NCI-H748 treated with DMSO at 0.1 percent for 48 hours (cell line): ENCODE data around the gene FAM89B.
"Not testable (repeated sequence)": the region's sequence is repeated elsewhere in the genome, so short reads cannot be mapped to it uniquely, and the experiment has no call there.

Source experiments
- DNase-seq: peaks from one replicate; lab custom pipeline; 2025; lab: John Stamatoyannopoulos, UW

Gene FAM89B

DNA sequence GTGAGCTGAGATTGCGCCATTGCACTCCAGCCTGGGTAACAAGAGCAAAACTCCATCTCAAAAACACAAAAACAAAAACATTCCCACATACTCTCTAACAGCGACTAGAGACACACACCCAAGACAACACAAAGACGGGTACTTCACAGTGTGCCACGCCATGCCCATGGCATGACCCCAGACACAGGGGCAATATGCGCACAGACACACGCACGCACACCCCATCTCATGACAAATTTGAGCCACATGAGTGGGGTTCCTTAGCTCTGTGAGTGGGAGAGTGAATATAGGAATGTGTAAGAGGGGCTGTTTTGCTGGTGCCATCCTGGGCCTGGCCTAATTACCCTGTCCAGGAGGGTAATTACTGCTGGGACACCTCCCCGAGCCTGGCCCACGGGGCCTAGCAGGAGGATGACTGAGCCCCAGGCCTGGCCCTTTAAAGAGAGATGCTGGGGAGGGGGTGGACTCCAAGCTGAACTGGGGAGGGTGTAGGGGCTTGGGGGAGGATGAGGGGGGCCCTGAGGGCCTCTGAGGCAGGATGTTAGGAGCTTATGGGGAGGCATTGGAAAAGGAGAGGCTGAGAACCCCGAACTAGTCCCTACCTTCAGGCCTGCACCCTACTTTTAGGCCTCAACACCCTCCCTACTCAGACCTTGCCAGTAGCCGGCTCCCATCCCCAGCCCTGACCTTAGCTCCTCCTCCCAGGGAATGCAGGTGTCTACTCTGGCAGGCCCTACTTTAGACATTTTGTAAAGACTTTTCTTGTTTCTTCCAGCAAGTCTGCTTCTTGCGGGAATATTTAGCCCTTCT, 15.7 kb upstream of the FAM89B start:
- DNase-seq: no peak

DNA sequence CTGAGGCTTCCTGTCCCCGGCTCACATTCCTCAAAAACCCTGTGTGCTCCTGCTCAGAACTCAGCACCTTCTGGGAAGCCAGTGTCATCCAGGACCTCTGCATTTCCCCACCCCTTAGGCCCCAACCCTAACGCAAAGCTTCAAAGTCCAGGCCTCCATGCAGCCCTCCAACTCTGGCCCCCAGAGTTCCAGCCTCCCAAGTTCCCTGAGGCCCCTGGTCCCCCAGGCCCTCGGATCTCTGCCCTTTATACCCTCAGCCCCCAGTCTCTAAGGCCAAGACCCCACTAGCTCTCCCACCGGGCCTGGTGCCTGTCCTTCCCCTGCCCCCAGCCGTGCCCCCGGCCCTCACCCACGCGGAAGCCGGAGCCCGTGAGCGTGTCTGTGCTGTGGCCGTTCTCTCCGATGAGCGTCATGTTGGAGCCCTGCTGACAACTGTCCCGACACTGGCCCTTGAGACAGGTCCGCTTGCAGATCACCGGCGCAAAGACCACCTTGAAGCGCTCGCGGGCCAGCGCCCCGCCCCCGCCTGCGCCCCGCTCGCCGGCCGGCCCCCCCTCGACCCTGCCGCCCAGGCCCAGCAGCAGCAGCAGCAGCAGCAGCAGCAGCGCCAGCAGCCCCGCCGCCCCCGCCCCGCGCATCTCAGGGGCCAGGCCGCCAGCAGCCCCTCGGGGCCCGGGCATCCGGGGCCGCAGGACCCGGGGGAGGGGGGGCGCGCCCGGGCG, 14.9 kb upstream of the FAM89B start:
- no peak for DNase-seq

DNA sequence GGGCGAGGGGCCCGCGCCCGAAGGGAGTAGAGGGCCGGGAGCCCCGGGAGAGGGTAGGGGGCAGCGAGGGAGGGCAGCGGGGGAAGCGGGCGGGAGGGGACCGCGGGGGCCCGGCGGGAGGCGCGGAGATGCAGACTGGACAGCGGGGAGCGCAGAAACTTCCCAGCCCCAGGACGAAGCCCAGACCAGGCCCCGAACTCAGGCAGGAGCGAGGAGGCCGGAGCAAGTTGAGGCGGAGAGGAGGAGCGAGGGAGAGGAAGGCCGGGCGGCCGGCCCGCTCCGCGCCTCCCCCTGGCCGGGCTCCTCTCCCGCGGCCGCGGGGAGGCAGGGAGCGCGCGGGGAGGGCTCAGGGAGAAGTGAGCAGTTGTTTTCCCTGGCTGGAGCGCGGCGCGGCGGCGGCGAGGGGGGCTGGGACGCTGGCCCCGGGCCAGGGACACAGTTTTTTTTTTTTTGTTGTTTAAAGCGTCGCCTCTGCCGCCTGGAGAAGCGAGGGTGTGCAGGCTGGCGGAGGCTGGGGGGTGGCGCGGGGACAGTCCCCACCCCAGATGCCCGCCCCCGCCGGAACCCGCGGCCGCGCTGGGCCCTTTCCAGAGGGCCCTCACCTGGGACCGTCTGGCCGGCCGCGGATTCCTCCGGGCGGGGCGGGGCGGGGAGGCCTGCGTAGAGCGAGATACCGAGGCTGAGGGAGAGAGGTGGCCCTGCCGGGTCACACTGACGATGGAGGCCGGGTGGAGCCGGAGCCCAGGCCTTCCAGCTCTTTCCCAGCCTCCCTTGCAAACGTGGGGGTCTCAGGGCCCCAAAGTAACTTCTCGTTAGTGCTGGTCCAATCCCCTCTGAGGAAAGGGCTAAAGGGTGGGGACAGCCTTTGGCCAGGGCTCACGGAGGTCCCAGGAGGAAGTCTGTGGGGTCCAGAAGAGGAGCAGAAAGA, 14.1 kb upstream of the FAM89B start, which contains the start of gene LTBP3:
Gene LTBP3, minus strand, starts transcription at position 358 of the 928 bp plus-strand sequence. CDS start 400 bp downstream, outside the sequence.
- peak; percentile 41 for DNase-seq

DNA sequence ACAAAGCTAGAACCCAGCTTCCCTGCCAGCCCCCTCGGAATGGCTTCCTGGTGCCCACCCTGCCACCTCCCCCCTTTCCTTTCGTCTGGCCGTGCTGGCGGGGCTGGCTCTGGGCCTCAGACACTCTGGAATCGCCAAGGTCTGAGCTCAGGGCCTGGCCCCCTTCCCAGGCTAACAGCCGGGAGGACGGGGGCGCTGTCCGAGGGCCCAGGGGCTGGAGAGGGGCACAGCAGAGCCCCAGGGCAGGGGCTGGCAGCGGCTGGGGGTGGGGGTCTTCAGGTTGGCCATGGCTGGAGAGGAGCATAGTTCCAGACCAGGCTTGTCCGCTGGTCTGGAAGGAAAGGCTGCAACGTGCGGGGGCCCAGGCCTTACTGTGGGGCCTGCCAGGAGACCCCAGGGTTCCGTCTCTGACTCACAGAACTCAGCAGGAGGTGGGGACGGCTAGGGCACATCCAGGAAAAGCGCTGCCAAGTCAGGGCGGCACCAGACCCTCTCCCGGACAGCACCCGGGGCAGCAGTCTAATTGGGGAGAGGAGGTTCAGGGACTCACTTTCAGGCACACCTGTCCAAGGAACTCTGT, 13.3 kb upstream of the FAM89B start:
- DNase-seq: no peak

DNA sequence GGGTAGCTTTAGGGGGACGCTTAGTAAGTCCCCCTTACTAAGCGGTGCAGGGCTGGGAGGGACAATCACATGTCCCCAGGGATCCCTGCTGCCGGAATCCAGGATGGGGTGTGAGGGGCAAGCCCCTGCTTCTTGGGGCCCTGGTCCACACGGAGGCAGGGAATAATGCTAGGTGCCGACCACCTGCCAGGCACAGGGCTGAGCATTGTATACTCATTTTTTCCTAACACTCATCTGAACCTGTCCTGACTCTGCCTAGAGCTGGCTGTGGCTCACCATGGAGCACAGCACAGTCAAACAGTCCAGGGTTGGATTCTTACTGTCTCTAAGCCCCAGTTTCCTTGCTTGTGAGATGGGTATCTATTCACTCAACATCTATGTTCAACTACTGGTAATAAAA, 12.8 kb upstream of the FAM89B start:
- DNase-seq: no peak

DNA sequence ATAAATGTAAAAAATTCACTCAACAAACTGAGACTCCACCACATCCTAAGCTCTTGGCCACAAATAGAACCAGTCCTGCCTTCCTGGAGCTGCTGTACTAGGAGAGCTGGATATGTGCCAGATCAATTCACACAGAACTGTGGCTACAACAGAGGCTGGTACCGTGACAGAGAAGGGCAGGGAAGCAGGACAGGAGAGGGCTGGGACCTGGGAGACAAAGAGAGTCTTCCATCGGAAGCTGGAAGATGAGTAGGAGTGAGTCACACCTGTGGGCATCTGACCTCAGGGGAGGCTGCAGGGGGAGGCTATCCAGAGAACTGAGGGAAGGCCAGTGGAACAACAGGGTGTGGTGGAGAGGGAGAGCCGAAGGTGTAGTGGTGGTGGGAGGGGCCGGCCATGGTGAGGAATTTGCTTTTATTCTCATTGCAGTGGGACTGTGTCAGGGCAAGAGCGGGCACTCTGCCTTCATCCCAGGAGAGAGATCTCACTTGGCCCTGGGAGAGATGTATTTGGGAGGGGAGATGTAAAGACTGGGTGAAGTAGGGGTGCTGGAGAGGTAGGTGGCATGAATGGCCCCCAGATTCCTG, 12.3 kb upstream of the FAM89B start:
- no peak for DNase-seq

DNA sequence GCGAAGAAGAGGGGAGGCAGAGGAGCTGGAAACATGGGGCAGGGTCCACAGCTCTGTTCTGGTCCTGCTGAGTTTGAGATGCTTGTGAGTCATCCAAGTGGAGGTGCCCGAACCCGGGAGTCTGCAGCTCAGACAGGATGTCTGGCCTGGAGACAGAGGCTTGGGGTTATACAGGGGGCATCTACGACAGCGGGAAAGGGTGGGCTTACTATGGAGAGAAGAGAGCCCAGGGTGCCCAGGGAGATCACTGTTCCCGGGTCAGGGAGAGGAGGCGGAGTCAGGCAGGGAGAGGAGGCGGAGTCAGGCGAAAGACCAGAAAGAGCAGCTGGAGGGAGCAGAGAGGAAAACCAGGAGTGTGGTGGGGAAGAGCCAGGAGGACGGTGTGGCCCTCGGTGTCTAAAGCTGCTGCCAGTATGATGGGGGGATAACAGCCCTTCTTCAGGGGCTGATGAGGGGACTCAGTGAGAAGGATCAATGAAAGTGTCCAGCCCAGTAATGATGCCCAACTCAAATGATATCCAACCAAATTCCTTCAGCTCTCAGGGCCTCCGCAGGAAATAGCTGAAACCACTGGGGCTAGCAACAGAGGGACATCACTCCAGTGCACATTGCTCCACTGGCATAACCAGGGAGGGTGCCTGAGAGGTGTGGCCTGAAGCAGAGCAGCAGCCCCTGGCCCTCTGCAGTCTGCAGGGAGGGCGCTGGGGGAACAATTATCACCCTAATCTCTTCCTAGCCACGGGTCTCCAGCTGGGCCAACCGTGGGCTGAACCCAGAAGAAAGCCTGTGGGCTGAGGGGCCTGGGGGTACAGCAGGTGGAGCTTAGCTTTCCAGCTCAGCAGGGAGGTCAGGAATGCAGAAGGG, 11.6 kb upstream of the FAM89B start:
- DNase-seq: no peak

DNA sequence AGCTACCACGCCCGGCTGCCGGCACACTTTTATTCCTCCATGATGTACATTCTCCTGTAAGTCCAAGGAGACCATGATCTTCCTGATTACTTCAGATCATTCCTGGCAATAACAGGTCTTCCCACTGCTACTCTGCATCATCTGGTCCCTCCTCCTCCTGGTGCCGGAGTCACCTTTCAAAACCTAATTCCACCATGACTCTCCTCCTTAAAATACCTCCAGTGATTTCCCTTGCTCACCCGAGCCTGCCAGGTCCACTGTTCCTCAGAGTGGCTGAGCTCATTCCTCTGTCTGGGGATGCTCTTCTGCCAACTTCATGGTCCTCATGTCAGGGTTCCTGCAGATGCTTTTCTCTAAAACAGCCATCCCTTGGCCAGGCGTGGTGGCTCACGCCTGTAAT, 10.3 kb upstream of the FAM89B start:
- DNase-seq: no peak

DNA sequence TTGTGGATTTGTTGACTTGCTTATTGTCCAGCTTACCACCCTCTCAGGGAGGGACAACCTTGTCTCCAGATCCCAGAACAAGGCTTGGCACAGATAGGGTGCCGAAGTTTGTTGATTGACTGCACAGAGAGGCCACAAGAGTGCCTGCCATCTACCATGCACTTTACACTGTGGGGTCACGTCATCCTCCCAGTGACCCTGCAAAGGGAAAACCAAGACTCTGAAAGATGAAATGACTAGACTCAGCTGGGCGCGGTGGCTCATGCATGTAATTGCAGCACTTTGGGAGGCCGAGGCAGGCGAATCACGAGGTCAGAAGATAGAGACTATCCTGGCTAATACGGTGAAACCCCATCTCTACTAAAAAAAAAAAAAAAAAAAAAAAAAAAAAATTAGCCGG, 9.6 kb upstream of the FAM89B start:
- no peak for DNase-seq

DNA sequence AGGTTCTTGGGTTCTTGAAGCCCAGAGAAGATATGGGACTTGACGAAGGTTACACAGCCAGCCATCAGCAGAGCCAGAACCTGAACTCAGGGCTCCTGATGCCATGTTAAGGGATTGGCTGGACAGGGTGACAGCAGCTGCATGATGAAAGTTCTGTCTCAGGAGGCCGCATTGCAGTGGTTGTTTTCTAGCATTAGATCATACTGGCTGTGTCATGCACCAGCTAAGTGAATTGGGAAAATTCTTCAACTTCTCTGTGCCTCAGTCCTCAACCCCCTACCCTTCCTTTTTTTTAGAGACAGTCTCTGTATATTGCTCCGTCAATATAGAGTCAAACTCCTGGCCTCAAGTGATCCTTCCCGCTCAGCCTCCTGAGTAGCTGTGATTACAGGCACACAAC, 8.7 kb upstream of the FAM89B start:
- no peak for DNase-seq

DNA sequence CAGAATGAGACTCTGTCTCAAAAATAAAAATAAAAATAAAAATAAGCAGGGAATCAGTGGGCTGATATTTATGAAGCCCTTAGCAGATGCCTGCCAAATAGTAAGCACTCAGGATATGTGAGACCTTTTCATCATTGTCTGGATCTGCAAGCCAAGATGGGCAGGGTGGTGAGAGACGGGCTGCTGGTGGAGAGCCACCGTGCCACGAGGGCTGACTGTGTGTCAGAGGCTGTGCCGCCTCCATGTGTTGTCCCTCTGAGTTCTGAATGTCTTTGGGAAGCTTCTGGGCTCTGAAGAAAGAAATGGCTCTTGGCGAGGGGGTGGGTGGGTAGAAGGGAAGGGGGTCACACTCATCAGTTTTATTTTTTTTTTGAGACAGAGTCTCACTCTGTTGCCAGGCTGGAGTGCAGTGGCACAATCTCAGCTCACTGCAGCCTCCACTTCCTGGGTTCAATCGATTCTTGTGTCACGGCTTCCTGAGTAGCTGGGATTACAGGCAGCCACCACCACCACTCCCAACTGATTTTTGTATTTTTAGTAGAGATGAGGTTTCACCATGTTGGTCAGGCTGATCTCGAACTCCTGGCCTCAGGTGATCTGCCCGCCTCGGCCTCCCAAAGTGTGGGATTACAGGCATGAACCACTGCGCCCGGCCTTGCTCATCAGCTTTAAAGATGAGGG, 7.3 kb upstream of the FAM89B start:
- not testable (repeated sequence) for DNase-seq

DNA sequence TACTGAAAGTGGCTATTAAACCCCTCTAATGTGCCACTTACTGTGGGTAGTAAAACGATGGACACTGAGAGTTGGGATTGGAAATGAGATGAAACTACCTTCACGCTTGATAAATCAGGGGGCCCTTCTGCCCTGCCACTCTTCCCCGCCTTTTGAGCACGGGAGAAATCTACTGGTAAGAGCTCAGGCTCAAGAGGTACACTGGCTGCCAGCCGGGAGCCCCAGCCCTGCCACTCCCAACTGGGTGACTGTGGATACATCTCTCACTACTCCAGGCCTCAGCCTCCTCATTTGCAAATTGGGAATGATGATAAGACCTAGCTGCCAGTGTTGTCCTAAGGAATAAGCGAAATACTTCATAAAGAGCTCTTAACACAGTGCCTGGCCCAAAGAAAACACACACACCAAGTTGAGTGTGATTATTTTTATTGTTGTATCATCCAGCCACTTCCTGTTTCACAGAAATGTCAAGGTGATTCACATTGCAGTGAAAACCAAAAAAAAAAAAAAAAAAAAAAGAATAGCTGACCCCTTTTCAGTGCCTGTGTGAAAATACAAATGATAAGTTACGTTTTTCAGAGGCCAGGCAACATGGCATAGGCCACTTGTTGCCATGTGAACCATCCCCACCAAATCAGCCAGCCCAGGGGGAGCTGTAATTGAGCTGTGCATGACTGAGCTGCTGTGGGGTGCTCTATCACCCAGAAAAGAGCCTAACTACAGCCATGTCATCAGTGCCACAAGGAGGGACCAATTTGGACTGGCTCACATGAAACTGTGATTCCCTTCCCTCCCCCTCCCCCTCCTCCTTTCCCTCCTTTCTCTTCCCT, 6.5 kb upstream of the FAM89B start:
- DNase-seq: no peak

DNA sequence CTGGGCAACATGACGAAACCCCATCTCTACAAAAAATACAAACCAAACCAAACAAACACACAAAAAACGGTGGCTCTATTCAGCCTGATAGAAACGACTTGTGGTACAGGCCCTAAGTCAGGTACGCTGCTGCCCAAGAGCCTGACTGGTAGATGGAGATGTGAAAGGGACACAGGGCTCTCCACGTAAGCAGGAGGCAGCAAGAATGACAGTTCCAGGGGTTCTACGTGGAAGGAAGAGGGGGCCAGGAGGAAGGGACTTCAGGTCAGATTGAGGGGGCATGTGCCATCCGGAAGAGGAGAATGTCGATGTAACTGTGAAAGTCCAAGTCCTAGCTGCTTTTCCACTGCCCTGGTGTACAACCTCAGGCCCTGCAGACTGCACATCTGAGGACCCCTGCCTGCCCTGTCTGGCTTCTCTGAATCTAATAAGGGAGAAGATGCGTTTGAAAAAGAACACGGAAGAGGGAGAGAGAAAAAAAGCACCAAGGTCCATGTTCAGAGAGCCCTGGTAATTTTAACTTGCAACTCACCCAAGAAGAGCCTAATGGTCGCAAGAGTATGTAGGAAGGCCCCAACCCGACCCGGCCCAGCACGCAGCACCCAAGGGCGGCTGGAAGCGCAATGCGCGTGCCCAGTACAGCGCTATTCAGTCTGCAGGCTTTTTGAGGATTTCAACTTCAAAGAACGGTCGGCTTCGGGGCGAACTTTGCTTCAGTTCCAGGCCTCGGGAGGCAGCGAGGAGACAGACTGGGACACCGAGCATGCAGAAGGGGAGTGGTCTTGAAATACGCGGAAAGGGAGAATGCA, 3.0 kb upstream of the FAM89B start:
- DNase-seq: no peak

DNA sequence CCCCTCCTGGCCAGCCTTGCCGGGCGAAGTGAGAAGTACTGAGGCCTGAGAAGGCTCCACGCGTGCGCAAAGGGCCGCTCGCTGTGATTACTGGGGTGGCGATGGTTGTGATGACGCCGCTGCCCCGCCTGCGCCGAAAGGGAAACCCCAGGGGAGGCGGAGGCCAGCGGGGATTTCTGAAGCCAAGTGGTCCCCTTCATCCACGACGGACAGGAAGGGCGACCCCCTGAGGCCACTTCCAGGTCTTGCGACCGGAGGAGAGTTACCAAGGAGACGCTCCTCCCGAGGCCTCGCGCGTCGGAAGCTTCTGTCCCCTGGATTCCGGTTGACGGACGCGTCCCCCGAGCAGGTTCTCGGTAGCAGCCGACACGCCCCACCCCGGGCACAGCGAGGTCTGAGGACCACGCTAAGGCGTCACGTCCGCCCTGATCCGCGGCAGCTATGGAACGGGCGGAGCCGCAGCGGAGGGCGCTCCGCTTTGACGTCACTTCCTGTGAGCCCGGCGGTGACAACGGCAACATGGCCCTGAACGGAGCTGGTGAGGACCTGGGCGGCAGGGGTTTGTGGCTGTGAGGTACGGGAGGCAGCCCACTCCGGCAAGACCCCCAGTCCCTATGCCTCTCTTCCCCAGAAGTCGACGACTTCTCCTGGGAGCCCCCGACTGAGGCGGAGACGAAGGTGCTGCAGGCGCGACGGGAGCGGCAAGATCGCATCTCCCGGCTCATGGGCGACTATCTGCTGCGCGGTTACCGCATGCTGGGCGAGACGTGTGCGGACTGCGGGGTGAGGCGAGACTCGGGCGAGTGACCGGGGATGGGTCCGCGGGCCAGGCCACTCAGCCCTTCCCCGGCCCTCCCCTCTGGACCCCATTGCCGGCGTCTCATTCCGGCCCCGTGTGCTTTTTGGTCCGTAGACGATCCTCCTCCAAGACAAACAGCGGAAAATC, 2.1 kb upstream of the FAM89B start, which contains the start of gene ZNRD2:
Gene ZNRD2, plus strand, starts transcription at position 505 of the 946 bp plus-strand sequence. Its CDS starts 15 bp downstream, at position 520.
- peak; percentile 96 for DNase-seq

DNA sequence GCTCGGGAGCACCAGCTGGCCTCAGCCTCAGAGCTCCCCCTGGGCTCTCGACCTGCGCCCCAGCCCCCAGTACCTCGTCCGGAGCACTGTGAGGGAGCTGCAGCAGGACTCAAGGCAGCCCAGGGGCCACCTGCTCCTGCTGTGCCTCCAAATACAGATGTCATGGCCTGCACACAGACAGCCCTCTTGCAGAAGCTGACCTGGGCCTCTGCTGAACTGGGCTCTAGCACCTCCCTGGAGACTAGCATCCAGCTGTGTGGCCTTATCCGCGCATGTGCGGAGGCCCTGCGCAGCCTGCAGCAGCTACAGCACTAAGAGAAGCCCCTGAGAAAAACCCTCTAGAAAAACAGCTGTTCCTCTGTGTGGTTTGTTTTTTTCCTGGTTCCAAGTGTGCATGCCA, 918 bp upstream of the FAM89B start:
- DNase-seq: no peak

DNA sequence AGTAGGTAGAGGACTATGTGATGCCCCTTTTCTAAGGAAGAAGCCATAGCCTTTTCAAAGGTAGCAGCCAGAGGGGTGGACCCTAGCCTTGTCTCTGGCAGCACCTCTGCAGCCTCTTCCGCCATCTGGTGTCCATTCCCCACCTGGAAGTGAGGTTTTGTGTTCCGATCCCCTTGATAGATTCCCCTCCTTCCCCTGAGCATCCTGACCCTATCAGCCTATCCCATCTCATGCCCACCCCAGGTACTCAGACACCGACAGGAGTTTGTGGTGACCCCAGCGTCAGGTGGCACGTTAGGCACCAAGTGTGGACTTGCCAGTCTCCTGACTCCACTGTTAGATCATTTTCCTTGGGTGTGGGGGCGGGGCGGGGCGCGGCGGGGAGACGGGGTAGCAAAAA, 398 bp upstream of the FAM89B start:
- peak; percentile 27 for DNase-seq
